ENCODE results near the gene KCNH1.
"Not testable (repeated sequence)": the region's sequence is repeated elsewhere in the genome, so short reads cannot be mapped to it uniquely, and the experiment has no call there.

Gene KCNH1

DNA sequence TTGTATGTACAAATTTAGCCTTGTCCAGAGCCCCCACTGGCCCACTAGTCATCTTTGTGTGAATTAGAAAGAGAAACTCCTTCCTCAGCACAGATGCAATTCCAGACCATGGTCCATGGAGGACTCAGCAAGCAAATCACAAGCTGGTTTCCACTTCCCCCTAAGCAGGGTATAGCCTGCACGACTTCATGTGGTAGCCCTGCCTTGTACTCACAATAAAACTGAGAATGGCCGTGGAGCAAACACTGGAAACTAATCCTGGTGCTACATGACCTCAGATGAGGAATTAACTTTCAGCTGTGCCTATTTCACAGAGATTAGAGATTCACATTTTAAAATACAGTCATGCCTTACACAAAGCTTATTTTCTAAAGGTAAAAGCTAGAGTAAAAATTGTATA lies 32.5 kb downstream of the KCNH1 start:
- no peak for DNase-seq (ENCODE audit: low read depth)

- no peak for DNase-seq (ENCODE audit: low read depth)
These were observed 34.6 kb downstream of the KCNH1 start for GRCh38 chr1:211099393-211099792.

DNA sequence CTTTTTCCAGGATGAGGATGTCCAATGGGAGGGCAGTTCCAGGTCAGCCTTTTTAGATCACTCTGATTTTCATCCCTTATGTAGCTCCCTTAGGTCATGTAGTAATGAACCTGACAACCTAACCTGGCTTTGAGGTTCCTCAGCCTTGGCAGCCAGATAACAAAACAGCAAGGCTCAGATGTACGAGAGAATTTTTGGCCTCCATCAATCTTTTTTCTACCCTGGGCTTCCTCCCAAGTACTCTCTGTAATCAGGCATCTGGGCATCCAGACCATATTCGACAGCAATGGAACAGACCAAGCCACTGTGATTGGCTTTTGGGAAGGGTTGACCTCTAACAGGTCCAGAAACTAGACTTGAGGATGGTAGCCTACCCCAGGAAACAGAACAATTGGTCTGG lies 38.6 kb downstream of the KCNH1 start:
- DNase-seq (ENCODE audit: low read depth), result no peak

- no peak for DNase-seq (ENCODE audit: low read depth)
These were observed 41.0 kb downstream of the KCNH1 start for GRCh38 chr1:211092955-211093354.

GRCh38 chr1:211091867-211092266 lies 42.1 kb downstream of the KCNH1 start:
- DNase-seq (ENCODE audit: low read depth), result no peak

- no peak for DNase-seq (ENCODE audit: low read depth)
These were observed 44.4 kb downstream of the KCNH1 start for GRCh38 chr1:211089536-211089935.

- no peak for DNase-seq (ENCODE audit: low read depth)
These were observed 45.8 kb downstream of the KCNH1 start for GRCh38 chr1:211088156-211088555.

DNA sequence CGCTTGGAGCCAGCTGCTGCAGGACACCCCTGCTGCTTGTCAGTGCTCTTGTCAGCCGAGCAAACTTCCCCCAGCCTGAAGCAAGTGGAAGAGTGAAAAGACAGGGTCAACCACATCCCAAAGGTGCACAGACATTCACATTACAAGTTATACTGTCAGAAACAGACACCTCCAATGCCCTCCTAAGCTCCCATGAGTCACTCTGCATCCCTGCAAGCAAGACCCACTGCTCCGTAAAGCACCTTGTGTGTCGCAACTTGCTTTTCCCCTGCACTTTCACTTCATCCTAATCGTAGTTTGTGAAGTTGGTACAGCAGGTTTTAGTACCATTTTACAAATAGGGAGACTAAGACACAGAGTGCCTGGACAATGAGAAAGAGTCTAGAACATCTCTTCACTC lies 51.1 kb downstream of the KCNH1 start:
- DNase-seq (ENCODE audit: low read depth), result no peak

DNA sequence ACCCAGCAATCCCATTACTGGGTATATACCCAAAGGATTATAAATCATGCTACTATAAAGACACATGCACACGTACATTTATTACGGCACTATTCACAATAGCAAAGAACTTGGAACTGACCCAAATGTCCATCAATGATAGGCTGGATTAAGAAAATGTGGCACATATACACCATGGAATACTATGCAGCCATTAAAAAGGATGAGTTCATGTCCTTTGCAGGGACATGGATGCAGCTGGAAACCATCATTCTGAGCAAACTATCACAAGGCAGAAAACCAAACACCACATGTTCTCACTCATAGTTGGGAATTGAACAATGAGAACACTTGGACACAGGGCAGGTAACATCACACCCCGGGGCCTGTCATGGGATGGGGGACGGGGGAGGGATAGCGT lies 52.5 kb downstream of the KCNH1 start:
- DNase-seq (ENCODE audit: low read depth), result not testable (repeated sequence)

DNA sequence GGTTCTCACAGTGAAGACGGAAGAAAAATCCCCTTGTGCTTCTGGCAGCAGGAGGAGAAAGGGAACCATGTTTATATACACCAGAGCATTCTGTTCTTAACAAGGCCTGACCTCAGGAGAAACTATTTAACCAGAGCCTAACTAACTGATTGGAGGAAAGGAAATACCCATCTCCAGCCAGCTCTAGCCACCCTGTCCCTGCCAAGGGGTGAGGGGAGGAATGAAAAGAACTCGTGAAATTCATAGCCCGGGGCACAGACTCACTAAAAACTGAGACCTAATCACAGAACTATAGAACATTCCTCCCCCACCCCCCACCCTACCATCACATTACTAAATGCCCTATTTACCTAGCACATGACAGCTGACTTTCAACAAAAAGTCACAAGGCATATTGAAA lies 65.0 kb downstream of the KCNH1 start:
- no peak for DNase-seq (ENCODE audit: low read depth)

DNA sequence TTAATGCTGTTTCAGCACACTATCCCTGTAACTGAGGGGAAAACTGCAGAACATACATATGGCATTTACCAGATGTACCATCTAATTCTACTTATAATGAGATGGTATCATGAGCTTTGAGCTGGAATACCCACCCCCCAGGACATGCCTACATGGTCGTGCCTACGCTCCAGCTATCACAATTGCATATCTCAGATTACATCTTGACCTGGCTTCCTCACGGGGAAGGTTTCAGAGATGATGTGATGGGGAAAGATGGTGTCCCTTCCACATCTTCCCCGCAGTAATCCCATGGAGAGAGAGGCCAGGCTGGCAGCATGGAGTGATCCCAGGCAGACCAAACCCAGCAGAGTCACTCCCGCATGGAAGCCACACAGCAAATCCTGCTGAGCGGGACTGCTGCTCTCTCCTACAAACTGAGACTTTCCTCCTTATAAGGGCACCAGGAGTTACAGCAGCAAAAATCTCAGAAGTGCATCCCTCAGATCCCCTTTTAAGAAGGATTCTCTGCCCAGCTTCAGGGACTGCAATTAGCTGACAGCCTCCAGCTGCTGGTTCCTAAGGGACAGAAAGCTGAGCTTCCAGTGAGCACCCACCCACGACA lies 67.1 kb downstream of the KCNH1 start:
- DNase-seq (ENCODE audit: low read depth), result no peak

- DNase-seq (ENCODE audit: low read depth), result not testable (repeated sequence)
These were observed 92.1 kb downstream of the KCNH1 start for GRCh38 chr1:211041838-211042237.

DNA sequence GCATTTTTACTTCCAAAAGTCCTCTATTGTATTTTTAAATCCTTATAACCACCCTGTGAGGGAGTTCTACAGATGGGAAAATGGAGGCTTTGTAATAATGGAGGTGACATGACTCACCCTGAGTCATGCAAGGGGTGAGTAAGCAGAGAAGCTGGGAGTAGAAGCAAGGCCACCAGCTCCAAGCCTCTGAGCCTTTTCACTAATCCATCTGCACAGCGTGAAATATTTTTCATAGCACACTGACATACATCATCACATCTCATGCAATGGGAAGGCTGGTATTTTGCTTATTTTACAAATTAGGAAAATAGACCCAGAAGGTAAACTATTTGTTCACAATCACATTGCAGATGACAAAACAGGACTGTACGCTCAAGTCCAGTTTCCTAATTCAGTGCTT lies 96.9 kb downstream of the KCNH1 start:
- no peak for DNase-seq (ENCODE audit: low read depth)

- DNase-seq (ENCODE audit: low read depth), result no peak
These were observed 97.4 kb downstream of the KCNH1 start for GRCh38 chr1:211036381-211037060.

GRCh38 chr1:211035821-211036380 lies 98.0 kb downstream of the KCNH1 start:
- DNase-seq (ENCODE audit: low read depth), result no peak

GRCh38 chr1:211033921-211034525 lies 99.9 kb downstream of the KCNH1 start:
- no peak for DNase-seq (ENCODE audit: low read depth)

- DNase-seq (ENCODE audit: low read depth), result no peak
These were observed 109.0 kb downstream of the KCNH1 start for GRCh38 chr1:211024901-211025300.

- DNase-seq (ENCODE audit: low read depth), result no peak
These were observed 114.7 kb downstream of the KCNH1 start for GRCh38 chr1:211019266-211019665.

GRCh38 chr1:211018690-211019089 lies 115.3 kb downstream of the KCNH1 start:
- no peak for DNase-seq (ENCODE audit: low read depth)

DNA sequence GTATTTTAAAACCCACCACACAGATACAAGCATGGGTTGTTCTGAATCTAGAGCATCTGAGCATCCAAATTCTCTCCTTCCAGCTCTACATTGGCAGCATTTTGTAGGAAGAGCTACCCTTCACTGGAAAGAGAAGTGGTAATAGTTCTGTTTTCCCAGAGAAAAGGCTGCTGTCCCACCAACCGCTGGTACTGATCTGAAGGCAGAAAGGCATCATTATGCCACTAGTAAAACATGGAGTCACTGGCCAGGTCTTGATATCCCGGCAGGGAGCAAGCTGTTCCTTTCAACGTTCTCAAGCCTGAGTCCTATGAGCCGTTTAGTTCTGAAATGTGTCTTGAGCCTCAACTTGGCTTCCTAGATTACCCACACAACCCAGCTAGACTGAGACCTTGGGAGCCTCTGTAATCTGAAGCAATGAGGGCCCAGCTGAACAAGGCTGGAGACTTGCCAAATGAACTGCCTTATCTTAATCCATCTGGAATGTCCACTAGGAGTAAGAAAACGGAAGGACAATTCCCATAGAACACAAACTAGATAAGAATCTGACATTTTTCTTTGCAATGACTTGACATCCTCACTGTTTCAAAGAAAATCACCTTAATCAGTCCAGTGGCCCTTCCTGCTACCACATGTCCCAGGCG lies 116.8 kb downstream of the KCNH1 start:
- DNase-seq (ENCODE audit: low read depth), result no peak

- no peak for DNase-seq (ENCODE audit: low read depth)
These were observed 119.7 kb downstream of the KCNH1 start for GRCh38 chr1:211014275-211014674.

DNA sequence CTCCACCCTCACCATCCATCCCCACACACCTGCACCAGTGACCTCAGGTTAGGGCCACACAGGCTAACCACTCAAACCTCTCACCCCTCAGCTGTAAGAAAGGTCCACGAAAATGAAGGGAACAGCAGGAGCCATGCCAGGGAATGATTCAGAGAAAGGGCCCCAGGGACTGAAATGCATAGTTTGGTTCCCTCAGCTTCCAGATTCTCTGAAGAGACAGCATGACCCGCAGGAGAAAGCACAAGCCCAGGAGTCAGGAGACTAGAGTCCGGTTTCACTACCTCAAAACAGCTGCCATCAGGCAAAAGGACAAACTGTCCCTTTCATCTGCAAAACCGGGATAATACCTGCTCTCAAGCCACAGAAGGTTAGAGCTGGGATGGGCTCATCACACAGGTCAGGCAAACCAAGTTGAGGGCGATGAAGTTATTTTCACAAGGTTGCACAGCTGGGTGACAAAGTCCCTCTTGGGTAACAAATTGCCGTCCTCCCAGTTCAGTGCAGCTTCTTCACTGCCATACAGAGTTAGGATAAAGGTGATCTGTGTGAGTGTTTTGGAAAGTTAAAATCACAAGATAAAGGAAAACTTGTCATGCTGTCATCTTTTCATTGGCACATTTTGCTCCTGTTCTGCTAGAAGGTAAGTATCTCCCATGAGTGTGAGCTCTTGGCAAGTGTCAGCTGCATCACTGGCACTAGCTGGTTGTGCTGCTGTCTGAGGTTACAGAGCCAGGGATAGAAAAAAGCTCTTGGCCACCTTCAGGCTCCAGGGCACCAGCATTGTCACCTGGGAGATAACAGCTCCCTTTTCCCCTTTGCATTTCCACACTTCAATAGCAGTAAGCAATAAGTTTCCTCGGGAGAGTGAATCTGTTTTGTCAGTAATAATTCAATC lies 120.4 kb downstream of the KCNH1 start:
- DNase-seq (ENCODE audit: low read depth), result no peak
